ENCODE results near the gene RALGPS1. TPM values are rescaled to one million over a fixed set of nuclear protein-coding genes. Genes with fewer than 3 reads are reported as not detected.

Gene RALGPS1
- total and polyA plus RNA-seq, 2 of the 8 experiments (the other 6 are each of a cell fraction or from before 2014, with no cell fraction given): 20.0 to 23.5 TPM

DNA sequence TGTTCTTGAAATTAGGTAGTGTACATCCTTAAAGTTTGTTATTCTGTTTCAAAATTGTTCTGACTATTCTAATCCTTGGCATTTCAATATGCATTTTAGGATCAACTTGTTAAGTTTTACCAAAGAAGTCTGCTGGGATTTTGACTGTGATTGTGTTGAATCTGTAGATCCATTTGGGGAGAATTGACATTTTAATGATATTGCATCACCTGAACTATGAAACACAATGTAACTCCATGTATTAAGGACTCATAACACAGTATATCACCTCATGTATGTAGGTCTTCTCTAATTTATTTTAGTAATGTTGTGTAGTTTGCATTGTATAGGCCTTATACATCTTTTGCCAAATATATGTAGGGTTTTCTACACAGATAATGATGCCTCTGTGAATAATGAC lies 77.8 kb downstream of the RALGPS1 start:
- H3K79me2 ChIP-seq (ENCODE audit: control insufficient read depth in 1 of 2, insufficient read depth in 2 of 2, low read length in 2 of 2): no peaks in the 10 kb centered on the region
- H3K23me2 ChIP-seq (ENCODE audit: low read depth, low read length): no peaks in the 10 kb centered on the region
- H3K79me1 ChIP-seq (ENCODE audit: low read depth, low read length): no peaks in the 10 kb centered on the region
- no peak overlapping the region for H3K4ac ChIP-seq (replicated peaks; ENCODE audit: insufficient read length, low read depth, low read length)
- FAIRE-seq (no peak), DNase-seq (ENCODE audit: low read depth in 1 of 2, low spot score in 2 of 2) (no peak)
- no peak overlapping the region for H4K8ac ChIP-seq (ENCODE audit: extremely low read depth, insufficient read depth, low read length)
- peaks cover 10 to 13% of the 10 kb centered on the region in 2 experiments; a peak in 2 of 4 replicates for H3K9me3 ChIP-seq (ENCODE audit: insufficient read depth in 2 of 2, low read depth in 1 of 2, low read length in 1 of 2)
- CTCF ChIA-PET (ENCODE audit: partially characterized antibody): no interaction called here
- no peak overlapping the region for H3K18ac ChIP-seq (ENCODE audit: extremely low read depth, low read length)
- no peak overlapping the region for H3K56ac ChIP-seq (replicated peaks; ENCODE audit: insufficient read length, low read depth, low read length)
- no peaks in the 10 kb centered on the region for H4K20me1 ChIP-seq (replicated peaks in 1 of 2; ENCODE audit: control insufficient read depth in 1 of 2, insufficient read depth in 2 of 2, low read length in 2 of 2)
- H4K91ac ChIP-seq (replicated peaks; ENCODE audit: insufficient read length, low read length): no peak overlapping the region
- no peak overlapping the region for H2AK5ac ChIP-seq (ENCODE audit: low read depth, low read length)
- H3K9ac ChIP-seq (replicated peaks in 1 of 4; ENCODE audit: extremely low read depth in 1 of 4, low read depth in 3 of 4, low read length in 3 of 4): no peak overlapping the region
- no peak overlapping the region for H3K4me3 ChIP-seq (ENCODE audit: extremely low read depth in 1 of 4, insufficient read depth in 2 of 4, low read depth in 3 of 4, low read length in 4 of 4)
- no peaks in the 10 kb centered on the region for H3K36me3 ChIP-seq (ENCODE audit: control insufficient read depth in 2 of 4, insufficient read depth in 4 of 4, low read length in 3 of 4)
- no peak overlapping the region for H3K27ac ChIP-seq (ENCODE audit: low read depth, low read length)
- POLR2A ChIA-PET (ENCODE audit: partially characterized antibody): no interaction called here
- H2BK5ac ChIP-seq (ENCODE audit: low read depth, low read length): no peak overlapping the region
- no peak overlapping the region for H2BK20ac ChIP-seq (ENCODE audit: low read length)
- no peak overlapping the region for H3K4me2 ChIP-seq (ENCODE audit: insufficient read depth in 1 of 2, low read depth in 2 of 2, low read length in 2 of 2)
- H3K14ac ChIP-seq (ENCODE audit: insufficient read length): no peak overlapping the region
- no peak overlapping the region for H3K23ac ChIP-seq (ENCODE audit: insufficient read length)
- H2BK15ac ChIP-seq (ENCODE audit: low read length): no peak overlapping the region
- no peak overlapping the region for H2BK12ac ChIP-seq (ENCODE audit: low read depth, low read length)
- H2BK120ac ChIP-seq (replicated peaks; ENCODE audit: low read depth, low read length): no peak overlapping the region
- H3K27me3 ChIP-seq (replicated peaks in 1 of 4; ENCODE audit: control insufficient read depth in 3 of 4, extremely low read depth in 1 of 4, insufficient read depth in 3 of 4, low read length in 3 of 4): no peaks in the 10 kb centered on the region
- H4K5ac ChIP-seq (ENCODE audit: insufficient read length, low read depth, low read length): no peak overlapping the region
- no peak overlapping the region for H2AFZ ChIP-seq (ENCODE audit: low read length)
- H3K4me1 ChIP-seq (replicated peaks in 1 of 4; ENCODE audit: control insufficient read depth in 3 of 4, insufficient read depth in 4 of 4, low read length in 3 of 4): no peaks in the 10 kb centered on the region
- TF ChIP-seq MAFK (IDR thresholded peaks at IDR 0.05; ENCODE audit: low read depth, low read length): no peak
- TF ChIP-seq, protein P1, sequence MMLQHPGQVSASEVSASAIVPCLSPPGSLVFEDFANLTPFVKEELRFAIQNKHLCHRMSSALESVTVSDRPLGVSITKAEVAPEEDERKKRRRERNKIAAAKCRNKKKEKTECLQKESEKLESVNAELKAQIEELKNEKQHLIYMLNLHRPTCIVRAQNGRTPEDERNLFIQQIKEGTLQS (IDR thresholded peaks at IDR 0.05; ENCODE audit: insufficient read depth, low read depth, low read length): no peak
- TF ChIP-seq CEBPB (IDR thresholded peaks at IDR 0.05; ENCODE audit: low read depth, low read length): no peak
- TF ChIP-seq SP4 (IDR thresholded peaks at IDR 0.05; ENCODE audit: low read length): no peak
- TF ChIP-seq HDAC2 (IDR thresholded peaks at IDR 0.05; ENCODE audit: borderline replicate concordance in 1 of 2, low read depth in 2 of 2, low read length in 2 of 2): no peak
- TF ChIP-seq EGR1 (IDR thresholded peaks at IDR 0.05; ENCODE audit: borderline replicate concordance, low read depth, low read length): no peak
- TF ChIP-seq SIN3A (conservative IDR thresholded peaks at IDR 0.05 in 1 of 2, IDR thresholded peaks at IDR 0.05 in 1 of 2; ENCODE audit: low read depth in 1 of 2, low read length in 2 of 2): no peak
- no peak for TF ChIP-seq NRF1 (IDR thresholded peaks at IDR 0.05; ENCODE audit: low read depth, low read length)
- TF ChIP-seq, protein P2, sequence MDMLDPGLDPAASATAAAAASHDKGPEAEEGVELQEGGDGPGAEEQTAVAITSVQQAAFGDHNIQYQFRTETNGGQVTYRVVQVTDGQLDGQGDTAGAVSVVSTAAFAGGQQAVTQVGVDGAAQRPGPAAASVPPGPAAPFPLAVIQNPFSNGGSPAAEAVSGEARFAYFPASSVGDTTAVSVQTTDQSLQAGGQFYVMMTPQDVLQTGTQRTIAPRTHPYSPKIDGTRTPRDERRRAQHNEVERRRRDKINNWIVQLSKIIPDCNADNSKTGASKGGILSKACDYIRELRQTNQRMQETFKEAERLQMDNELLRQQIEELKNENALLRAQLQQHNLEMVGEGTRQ (IDR thresholded peaks at IDR 0.05; ENCODE audit: low read length): no peak
- no peak for TF ChIP-seq CBX8 (IDR thresholded peaks at IDR 0.05; ENCODE audit: borderline replicate concordance, low read depth, low read length)
- no peak for TF ChIP-seq RXRA (IDR thresholded peaks at IDR 0.05; ENCODE audit: insufficient read depth, low read depth, low read length)
- TF ChIP-seq, protein P3, sequence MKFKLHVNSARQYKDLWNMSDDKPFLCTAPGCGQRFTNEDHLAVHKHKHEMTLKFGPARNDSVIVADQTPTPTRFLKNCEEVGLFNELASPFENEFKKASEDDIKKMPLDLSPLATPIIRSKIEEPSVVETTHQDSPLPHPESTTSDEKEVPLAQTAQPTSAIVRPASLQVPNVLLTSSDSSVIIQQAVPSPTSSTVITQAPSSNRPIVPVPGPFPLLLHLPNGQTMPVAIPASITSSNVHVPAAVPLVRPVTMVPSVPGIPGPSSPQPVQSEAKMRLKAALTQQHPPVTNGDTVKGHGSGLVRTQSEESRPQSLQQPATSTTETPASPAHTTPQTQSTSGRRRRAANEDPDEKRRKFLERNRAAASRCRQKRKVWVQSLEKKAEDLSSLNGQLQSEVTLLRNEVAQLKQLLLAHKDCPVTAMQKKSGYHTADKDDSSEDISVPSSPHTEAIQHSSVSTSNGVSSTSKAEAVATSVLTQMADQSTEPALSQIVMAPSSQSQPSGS (IDR thresholded peaks at IDR 0.05; ENCODE audit: low read length): no peak

Data from H1 (cell line).